Astrocyte (in vitro differentiated cells and primary cell): ENCODE results near the gene MYH13. TPM values are rescaled to one million over a fixed set of nuclear protein-coding genes. Genes with fewer than 3 reads are reported as not detected.

Experiments used
- DNase-seq: peaks from one replicate; pipeline ENCODE4 v3.0.0-alpha.2; 2010; ENCODE audit warnings: low read depth
- FAIRE-seq: peaks from 2 replicates; lab custom pipeline; 2011; peaks lifted over from hg19 to GRCh38; lab: Jason Lieb, UNC
- H2AFZ ChIP-seq: 2 replicates; pipeline ENCODE4 v1.6.0; 2012; ENCODE audit warnings: low read depth, low read length, inconsistent platforms
- H3K27ac ChIP-seq: 2 replicates; pipeline ENCODE4 v1.5.1; 2011; ENCODE audit warnings: low read depth, low read length, inconsistent platforms
- H3K27me3 ChIP-seq: 2 replicates; pipeline ENCODE4 v1.6.0; 2011; ENCODE audit warnings: low read length, inconsistent platforms; ENCODE audit not compliant: insufficient read depth
- H3K36me3 ChIP-seq: 2 replicates; pipeline ENCODE4 v1.5.1; 2011; ENCODE audit warnings: low read length, inconsistent platforms; ENCODE audit not compliant: insufficient read depth
- H3K4me1 ChIP-seq: 2 replicates; pipeline ENCODE4 v1.5.1; 2011; ENCODE audit warnings: low read length, inconsistent platforms; ENCODE audit not compliant: insufficient read depth
- H3K4me2 ChIP-seq: 2 replicates; pipeline ENCODE4 v1.6.0; 2012; ENCODE audit warnings: low read length, inconsistent platforms
- H3K4me3 ChIP-seq: 2 replicates; pipeline ENCODE4 v1.5.1; 2011; ENCODE audit warnings: low read depth, mild to moderate bottlenecking, low read length, inconsistent platforms; ENCODE audit not compliant: insufficient read depth
- H3K79me2 ChIP-seq: 2 replicates; pipeline ENCODE4 v1.6.0; 2012; ENCODE audit warnings: mild to moderate bottlenecking, low read length, inconsistent platforms; ENCODE audit not compliant: insufficient read depth
- H3K9ac ChIP-seq: 2 replicates; pipeline ENCODE4 v1.6.0; 2012; ENCODE audit warnings: mild to moderate bottlenecking, low read length, inconsistent platforms
- H3K9me3 ChIP-seq: 2 replicates; pipeline ENCODE4 v1.5.1; 2012; ENCODE audit warnings: low read depth, mild to moderate bottlenecking, low read length, inconsistent platforms; ENCODE audit not compliant: insufficient read depth
- H4K20me1 ChIP-seq: 2 replicates; pipeline ENCODE4 v1.6.0; 2012; ENCODE audit warnings: low read length, inconsistent platforms; ENCODE audit not compliant: insufficient read depth
- H3K27ac Mint-ChIP-seq: one replicate; pipeline ENCODE4 v1.8.0; 2021; ENCODE audit warnings: mild to moderate bottlenecking, mixed read lengths; ENCODE audit not compliant: unreplicated experiment
- H3K27me3 Mint-ChIP-seq: one replicate; pipeline ENCODE4 v1.8.0; 2021; ENCODE audit warnings: low read depth, mixed read lengths; ENCODE audit not compliant: unreplicated experiment
- H3K36me3 Mint-ChIP-seq: one replicate; pipeline ENCODE4 v1.8.0; 2021; ENCODE audit warnings: low read depth, mixed read lengths; ENCODE audit not compliant: unreplicated experiment
- H3K4me1 Mint-ChIP-seq: one replicate; pipeline ENCODE4 v1.8.0; 2021; ENCODE audit warnings: low read depth, mixed read lengths; ENCODE audit not compliant: unreplicated experiment
- H3K4me3 Mint-ChIP-seq: one replicate; pipeline ENCODE4 v1.8.0; 2021; ENCODE audit warnings: mild to moderate bottlenecking, moderate library complexity, mixed read lengths; ENCODE audit not compliant: unreplicated experiment
- H3K9me3 Mint-ChIP-seq: one replicate; pipeline ENCODE4 v1.8.0; 2021; ENCODE audit warnings: mild to moderate bottlenecking, mixed read lengths; ENCODE audit not compliant: unreplicated experiment
- EZH2 ChIP-seq: IDR thresholded peaks from 2 replicates; pipeline ENCODE4 v1.6.1; 2012; ENCODE audit warnings: mild to moderate bottlenecking, low read length, inconsistent platforms; ENCODE audit not compliant: insufficient read depth
- total RNA-seq: library from RNA; stranded (reverse); gene quantifications from 2 replicates; pipeline ENCODE4 v1.2.1, GENCODE V29; 2021
- TF ChIP-seq, protein P1 (sequence below): IDR thresholded peaks from 2 replicates; pipeline ENCODE4 v1.5.1; 2011; ENCODE audit warnings: low read depth, mild to moderate bottlenecking, inconsistent platforms, low read length, moderate library complexity; ENCODE audit not compliant: insufficient read depth

Gene MYH13
- total RNA-seq, 1 donor from 2014 or later, result not detected

DNA sequence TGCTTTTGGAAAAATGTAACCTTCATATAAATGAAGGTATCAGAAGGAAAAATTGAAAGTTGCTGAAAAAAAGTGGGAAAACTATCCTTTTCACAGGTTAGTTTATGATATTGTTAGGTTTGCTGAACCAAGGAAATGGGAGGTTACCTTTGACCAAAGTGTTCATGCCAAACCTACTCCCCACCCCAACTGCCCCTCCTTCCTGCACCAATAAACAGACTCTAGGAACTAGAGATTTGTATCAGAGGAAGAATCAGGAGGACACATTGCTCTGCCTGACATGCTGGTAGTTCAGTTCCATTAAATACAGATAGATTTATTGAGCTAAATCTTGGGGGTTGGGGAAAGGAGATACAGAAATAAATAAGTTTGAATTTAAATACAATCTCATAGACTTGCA lies 30.8 kb upstream of the MYH13 start:
- Mint-ChIP-seq H3K36me3 (no peaks in the 10 kb centered on the region), H3K27ac (no peak overlapping the region), H3K4me3 (no peak overlapping the region), H3K27me3 (peaks cover 4% of the 10 kb centered on the region), H3K4me1 (no peaks in the 10 kb centered on the region), H3K9me3 (no peaks in the 10 kb centered on the region)
- Histone ChIP-seq H3K4me1 (no peaks in the 10 kb centered on the region), H3K4me3 (no peak overlapping the region), H3K27me3 (no peaks in the 10 kb centered on the region), H3K79me2 (no peaks in the 10 kb centered on the region), H4K20me1 (no peaks in the 10 kb centered on the region), H3K9me3 (no peaks in the 10 kb centered on the region), H3K9ac (no peak overlapping the region), H3K27ac (no peak overlapping the region), H2AFZ (no peak overlapping the region), H3K4me2 (no peak overlapping the region), H3K36me3 (no peaks in the 10 kb centered on the region)
- TF ChIP-seq, protein P1, sequence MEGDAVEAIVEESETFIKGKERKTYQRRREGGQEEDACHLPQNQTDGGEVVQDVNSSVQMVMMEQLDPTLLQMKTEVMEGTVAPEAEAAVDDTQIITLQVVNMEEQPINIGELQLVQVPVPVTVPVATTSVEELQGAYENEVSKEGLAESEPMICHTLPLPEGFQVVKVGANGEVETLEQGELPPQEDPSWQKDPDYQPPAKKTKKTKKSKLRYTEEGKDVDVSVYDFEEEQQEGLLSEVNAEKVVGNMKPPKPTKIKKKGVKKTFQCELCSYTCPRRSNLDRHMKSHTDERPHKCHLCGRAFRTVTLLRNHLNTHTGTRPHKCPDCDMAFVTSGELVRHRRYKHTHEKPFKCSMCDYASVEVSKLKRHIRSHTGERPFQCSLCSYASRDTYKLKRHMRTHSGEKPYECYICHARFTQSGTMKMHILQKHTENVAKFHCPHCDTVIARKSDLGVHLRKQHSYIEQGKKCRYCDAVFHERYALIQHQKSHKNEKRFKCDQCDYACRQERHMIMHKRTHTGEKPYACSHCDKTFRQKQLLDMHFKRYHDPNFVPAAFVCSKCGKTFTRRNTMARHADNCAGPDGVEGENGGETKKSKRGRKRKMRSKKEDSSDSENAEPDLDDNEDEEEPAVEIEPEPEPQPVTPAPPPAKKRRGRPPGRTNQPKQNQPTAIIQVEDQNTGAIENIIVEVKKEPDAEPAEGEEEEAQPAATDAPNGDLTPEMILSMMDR, result no peak
- no peak for TF ChIP-seq EZH2
- DNase-seq, result no peak
- FAIRE-seq, result no peak

DNA sequence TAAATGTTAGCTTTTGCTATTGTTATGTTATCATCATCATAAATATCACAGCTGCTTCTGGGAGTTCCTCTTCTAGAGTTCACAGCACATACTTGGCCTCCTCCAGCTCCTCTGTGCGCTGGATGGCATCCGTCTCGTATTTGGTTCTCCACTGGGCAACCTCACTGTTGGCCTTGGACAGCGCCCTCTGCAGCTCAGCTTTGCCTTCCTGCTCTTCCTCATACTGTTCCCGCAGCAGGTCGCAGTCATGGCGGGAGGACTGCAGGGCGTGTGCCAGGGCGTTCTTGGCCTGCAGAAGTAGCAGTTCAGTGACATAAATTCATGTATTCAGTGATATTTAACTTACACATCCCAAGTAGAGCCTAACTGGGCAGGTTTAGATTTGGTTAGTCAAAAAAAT lies 25.5 kb upstream of the MYH13 start:
- Histone ChIP-seq H3K27ac (no peak overlapping the region), H3K79me2 (no peaks in the 10 kb centered on the region), H3K36me3 (no peaks in the 10 kb centered on the region), H2AFZ (no peak overlapping the region), H3K9ac (no peak overlapping the region), H3K27me3 (no peaks in the 10 kb centered on the region), H3K4me3 (no peak overlapping the region), H3K4me1 (no peaks in the 10 kb centered on the region), H3K9me3 (no peaks in the 10 kb centered on the region), H4K20me1 (no peaks in the 10 kb centered on the region), H3K4me2 (no peak overlapping the region)
- no peaks in the 10 kb centered on the region for H3K36me3 Mint-ChIP-seq
- H3K4me3 Mint-ChIP-seq, result no peak overlapping the region
- H3K27ac Mint-ChIP-seq, result no peak overlapping the region
- TF ChIP-seq EZH2, result no peak
- TF ChIP-seq, protein P1, result no peak
- H3K27me3 Mint-ChIP-seq, result peaks cover 5% of the 10 kb centered on the region
- H3K9me3 Mint-ChIP-seq, result no peaks in the 10 kb centered on the region
- peaks cover 1% of the 10 kb centered on the region for H3K4me1 Mint-ChIP-seq
- DNase-seq (no peak), FAIRE-seq (no peak)

DNA sequence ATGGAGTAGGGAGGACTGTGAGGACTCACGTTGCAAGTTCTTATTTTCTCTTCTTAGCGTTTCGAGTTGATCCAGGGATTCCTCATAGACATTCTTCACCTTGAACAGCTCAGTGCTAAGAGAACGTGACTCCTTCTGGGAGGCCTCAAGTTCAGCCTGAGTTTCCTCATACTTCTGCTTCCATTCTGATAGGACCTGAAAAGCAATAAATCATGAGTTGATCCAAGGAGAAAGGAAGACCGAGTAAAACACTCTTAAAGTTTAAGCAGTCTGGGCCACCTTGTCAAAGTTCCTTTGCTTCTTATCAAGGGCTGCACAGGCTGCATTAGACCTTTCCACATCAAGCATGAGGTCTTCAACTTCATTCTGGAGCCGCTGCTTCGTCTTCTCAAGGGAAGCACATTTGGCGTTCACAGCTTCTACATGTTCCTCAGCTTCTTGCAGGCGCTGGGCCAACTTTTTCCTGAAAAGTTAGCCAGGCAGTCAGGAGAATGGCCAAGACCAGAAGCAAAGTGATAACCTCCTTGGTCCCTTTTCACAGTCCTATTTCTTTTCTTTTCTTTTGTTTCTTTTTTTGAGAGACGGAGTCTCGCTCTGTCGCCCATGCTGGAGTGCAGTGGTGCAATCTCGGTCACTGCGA lies 23.8 kb upstream of the MYH13 start:
- DNase-seq (no peak), FAIRE-seq (no peak)
- no peak overlapping the region for H3K27ac Mint-ChIP-seq
- no peak overlapping the region for H3K27ac ChIP-seq
- H3K27me3 Mint-ChIP-seq, result peaks cover 7% of the 10 kb centered on the region
- H3K9ac ChIP-seq, result no peak overlapping the region
- no peak overlapping the region for H2AFZ ChIP-seq
- H3K36me3 Mint-ChIP-seq, result no peaks in the 10 kb centered on the region
- H3K4me3 Mint-ChIP-seq, result no peak overlapping the region
- peaks cover 1% of the 10 kb centered on the region for H3K4me1 Mint-ChIP-seq
- no peaks in the 10 kb centered on the region for H3K4me1 ChIP-seq
- no peaks in the 10 kb centered on the region for H3K36me3 ChIP-seq
- no peak overlapping the region for H3K4me3 ChIP-seq
- no peaks in the 10 kb centered on the region for H3K27me3 ChIP-seq
- H3K9me3 ChIP-seq, result no peaks in the 10 kb centered on the region
- no peaks in the 10 kb centered on the region for H3K79me2 ChIP-seq
- H3K9me3 Mint-ChIP-seq, result no peaks in the 10 kb centered on the region
- no peak overlapping the region for H3K4me2 ChIP-seq
- no peaks in the 10 kb centered on the region for H4K20me1 ChIP-seq
- TF ChIP-seq EZH2, result no peak
- TF ChIP-seq, protein P1, result no peak
